ENCODE results near the gene TTC33. TPM values are rescaled to one million over a fixed set of nuclear protein-coding genes. Genes with fewer than 3 reads are reported as not detected.

TTC33 gene
- total RNA-seq, 4 donors from 2014 or later, result 11.3 to 19.0 (median 14.9) TPM

GRCh38 chr5:40494631-40495236 is 261.0 kb downstream of the TTC33 start:
- Histone ChIP-seq H3K27me3 (no peaks in the 10 kb centered on the region), H3K4me1 (peaks cover 0 to 8% (median 3%) of the 10 kb centered on the region in 4 donors), H3K9me3 (no peaks in the 10 kb centered on the region), H3K27ac (no peak overlapping the region), H3K4me3 (no peak overlapping the region), H3K36me3 (no peaks in the 10 kb centered on the region)
- TF ChIP-seq POLR2A (IDR thresholded peaks at IDR 0.05) (no peak), CTCF (IDR thresholded peaks at IDR 0.05) (no peak)
- no peak for DNase-seq

- no peak for TF ChIP-seq CTCF (IDR thresholded peaks at IDR 0.05)
- Histone ChIP-seq H3K4me1 (no peaks in the 10 kb centered on the region), H3K36me3 (no peaks in the 10 kb centered on the region), H3K9me3 (no peaks in the 10 kb centered on the region), H3K27ac (no peak overlapping the region), H3K27me3 (no peaks in the 10 kb centered on the region), H3K4me3 (no peak overlapping the region)
- no peak for DNase-seq
Observed at GRCh38 chr5:40492056-40492455, 263.7 kb downstream of the TTC33 start.

GRCh38 chr5:40491644-40492043 is 264.1 kb downstream of the TTC33 start:
- no peaks in the 10 kb centered on the region for H3K27me3 ChIP-seq
- no peaks in the 10 kb centered on the region for H3K36me3 ChIP-seq
- TF ChIP-seq POLR2A (IDR thresholded peaks at IDR 0.05), result no peak
- TF ChIP-seq CTCF (IDR thresholded peaks at IDR 0.05), result no peak
- H3K4me1 ChIP-seq, result no peaks in the 10 kb centered on the region
- no peaks in the 10 kb centered on the region for H3K9me3 ChIP-seq
- no peak overlapping the region for H3K4me3 ChIP-seq
- no peak overlapping the region for H3K27ac ChIP-seq
- no peak for DNase-seq

GRCh38 chr5:40490464-40491111 is 265.2 kb downstream of the TTC33 start:
- Histone ChIP-seq H3K9me3 (no peaks in the 10 kb centered on the region), H3K36me3 (no peaks in the 10 kb centered on the region), H3K4me1 (peaks cover 0 to 9% (median 0%) of the 10 kb centered on the region in 4 donors), H3K27ac (no peak overlapping the region), H3K4me3 (no peak overlapping the region), H3K27me3 (no peaks in the 10 kb centered on the region)
- DNase-seq, result no peak
- no peak for TF ChIP-seq POLR2A (IDR thresholded peaks at IDR 0.05)
- no peak for TF ChIP-seq CTCF (IDR thresholded peaks at IDR 0.05)

GRCh38 chr5:40489421-40489820 is 266.3 kb downstream of the TTC33 start:
- Histone ChIP-seq H3K27me3 (no peaks in the 10 kb centered on the region), H3K4me1 (peaks cover 0 to 12% (median 0%) of the 10 kb centered on the region in 4 donors), H3K27ac (no peak overlapping the region), H3K4me3 (no peak overlapping the region), H3K9me3 (no peaks in the 10 kb centered on the region), H3K36me3 (no peaks in the 10 kb centered on the region)
- no peak for DNase-seq
- TF ChIP-seq CTCF (IDR thresholded peaks at IDR 0.05) (no peak), POLR2A (IDR thresholded peaks at IDR 0.05) (no peak)

Data from Peyer's patch (tissue), 4 donors.